Measurements from ENCODE around the gene BRI3.

DNA sequence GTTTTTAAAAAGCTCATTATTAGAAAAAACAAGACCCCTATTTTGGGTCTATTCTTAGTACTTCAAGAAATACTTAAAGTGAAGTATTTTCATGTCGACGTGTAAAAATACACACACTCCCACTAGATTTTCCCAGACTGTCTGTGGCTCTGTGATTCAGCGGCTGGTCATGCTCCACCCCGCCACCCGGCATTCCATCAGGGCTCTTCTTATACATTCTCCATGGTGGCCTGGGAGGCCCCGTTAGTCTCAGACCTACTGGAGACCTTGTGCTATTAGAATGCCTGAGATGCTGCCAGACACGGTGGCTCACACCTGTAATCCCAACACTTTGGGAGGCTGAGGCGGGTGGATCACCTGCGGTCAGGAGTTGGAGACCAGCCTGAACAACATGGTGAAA lies 42.5 kb upstream of the BRI3 start:
- no peak for TF ChIP-seq POLR2A (IDR thresholded peaks at IDR 0.05; ENCODE audit: low read depth, low read length)
- no peak for TF ChIP-seq POLR2AphosphoS5 (IDR thresholded peaks at IDR 0.05; ENCODE audit: low read depth, low read length)

All from GM12892 (cell line).